IgD-negative memory B cell (primary cell): Measurements from ENCODE around the gene USP36. TPM values are rescaled to one million over a fixed set of nuclear protein-coding genes. Genes with fewer than 3 reads are reported as not detected.

Experiments used
- H3K27ac Mint-ChIP-seq, 3 donors: one replicate each; pipeline ENCODE4 v1.8.0; 2020 to 2022; ENCODE audit warnings: mild to moderate bottlenecking in 3 of 3, mixed read lengths in 3 of 3, moderate library complexity in 1 of 3
- H3K27me3 Mint-ChIP-seq: one replicate; pipeline ENCODE4 v1.8.0; 2021; ENCODE audit warnings: mixed read lengths
- H3K36me3 Mint-ChIP-seq: one replicate; pipeline ENCODE4 v1.8.0; 2020; ENCODE audit warnings: mild to moderate bottlenecking, mixed read lengths
- H3K4me1 Mint-ChIP-seq, 3 donors: one replicate each; pipeline ENCODE4 v1.8.0; 2020 to 2022; ENCODE audit warnings: mixed read lengths in 3 of 3, mild to moderate bottlenecking in 1 of 3
- H3K4me3 Mint-ChIP-seq, 4 donors: one replicate each; pipeline ENCODE4 v1.8.0; 2020 to 2022; ENCODE audit warnings: mild to moderate bottlenecking in 4 of 4, mixed read lengths in 4 of 4, moderate library complexity in 3 of 4
- H3K9me3 Mint-ChIP-seq, 3 donors: one replicate each; pipeline ENCODE4 v1.8.0; 2020 to 2021; ENCODE audit warnings: mixed read lengths in 3 of 3, mild to moderate bottlenecking in 1 of 3
- polyA plus RNA-seq: library from polyadenylated mRNA; unstranded; fragments of 300-500 nt; fragmentation: Illumina TruSeq; gene quantifications from one replicate; pipeline ENCODE4 v1.2.3, GENCODE V29; 2021

The USP36 gene
- polyA plus RNA-seq, 1 donor from 2014 or later, result 28.8 TPM

DNA sequence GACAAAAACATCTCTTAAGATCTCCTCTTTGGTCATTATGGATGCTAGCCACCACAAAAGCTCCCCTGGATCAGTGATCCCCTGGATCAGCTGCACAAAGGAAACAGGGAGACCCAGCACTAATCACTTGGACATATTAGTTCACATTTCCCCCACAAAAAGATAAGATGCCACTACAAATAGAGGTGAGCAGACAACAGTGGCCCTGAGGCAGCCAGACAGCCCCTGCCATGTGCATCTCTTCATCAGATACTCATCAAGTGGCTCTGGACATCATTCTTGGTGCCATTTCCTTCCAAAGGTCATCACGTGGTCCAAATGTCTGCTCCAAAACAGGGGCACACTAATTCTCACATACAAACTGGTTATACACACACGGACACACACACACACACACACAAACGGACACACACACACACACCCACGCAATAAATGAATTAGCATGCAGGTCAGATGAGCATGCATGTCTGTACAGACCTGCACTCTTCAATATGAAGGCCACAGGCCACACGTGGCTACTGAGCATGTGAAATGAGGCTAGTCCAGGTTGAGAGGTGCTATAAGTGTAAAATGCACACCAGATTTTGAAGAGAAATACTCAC lies 4.1 kb downstream of the USP36 start:
- Mint-ChIP-seq H3K36me3 (peaks cover 8% of the 10 kb centered on the region), H3K9me3 (no peaks in the 10 kb centered on the region), H3K4me1 (peaks cover 8 to 22% (median 21%) of the 10 kb centered on the region in 3 donors), H3K27ac (no peak overlapping the region), H3K4me3 (peak overlapping the region in 1 of 4 donors; percentile 46), H3K27me3 (peaks cover 1% of the 10 kb centered on the region)

DNA sequence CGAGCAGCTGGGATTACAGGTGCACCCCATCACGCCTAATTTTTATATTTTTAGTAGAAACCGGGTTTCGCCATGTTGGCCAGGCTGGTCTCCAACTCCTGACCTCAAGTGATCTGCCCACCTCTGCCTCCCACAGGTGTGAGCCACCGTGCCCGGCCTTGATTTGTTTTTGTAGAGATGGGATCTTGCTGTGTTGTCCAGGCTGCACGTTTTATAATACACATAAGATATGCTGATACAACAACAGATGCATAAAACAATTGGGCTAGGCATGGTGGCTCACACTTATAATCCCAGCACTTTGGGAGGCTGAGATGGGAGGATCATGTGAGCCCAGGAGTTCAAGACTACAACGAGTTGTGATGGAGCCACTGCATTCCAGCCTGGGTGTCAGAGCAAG lies 6.0 kb downstream of the USP36 start:
- H3K4me3 Mint-ChIP-seq, result no peak overlapping the region
- peaks cover 8% of the 10 kb centered on the region for H3K36me3 Mint-ChIP-seq
- peaks cover 13 to 18% (median 14%) of the 10 kb centered on the region in 3 donors for H3K4me1 Mint-ChIP-seq
- H3K27me3 Mint-ChIP-seq, result peaks cover 1% of the 10 kb centered on the region
- no peaks in the 10 kb centered on the region for H3K9me3 Mint-ChIP-seq
- no peak overlapping the region for H3K27ac Mint-ChIP-seq

DNA sequence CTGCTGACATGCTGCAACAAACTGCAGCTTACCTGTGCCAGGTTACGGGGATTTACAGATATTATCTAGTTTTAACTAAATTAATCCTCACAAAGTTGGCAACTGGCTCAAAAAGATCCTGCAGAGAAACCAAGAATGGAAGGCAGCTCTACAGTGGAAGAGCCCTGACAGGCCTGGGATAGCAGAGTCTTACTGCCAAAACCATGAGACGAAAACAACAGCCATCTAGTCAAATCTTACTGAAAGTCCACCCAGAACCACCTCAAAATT lies 8.1 kb downstream of the USP36 start:
- Mint-ChIP-seq H3K9me3 (no peaks in the 10 kb centered on the region), H3K27me3 (no peaks in the 10 kb centered on the region), H3K4me3 (peak overlapping the region in 1 of 4 donors; percentile 21), H3K36me3 (peaks cover 10% of the 10 kb centered on the region), H3K4me1 (peaks cover 4 to 8% (median 5%) of the 10 kb centered on the region in 3 donors), H3K27ac (peak overlapping the region in 1 of 3 donors; percentile 53)

DNA sequence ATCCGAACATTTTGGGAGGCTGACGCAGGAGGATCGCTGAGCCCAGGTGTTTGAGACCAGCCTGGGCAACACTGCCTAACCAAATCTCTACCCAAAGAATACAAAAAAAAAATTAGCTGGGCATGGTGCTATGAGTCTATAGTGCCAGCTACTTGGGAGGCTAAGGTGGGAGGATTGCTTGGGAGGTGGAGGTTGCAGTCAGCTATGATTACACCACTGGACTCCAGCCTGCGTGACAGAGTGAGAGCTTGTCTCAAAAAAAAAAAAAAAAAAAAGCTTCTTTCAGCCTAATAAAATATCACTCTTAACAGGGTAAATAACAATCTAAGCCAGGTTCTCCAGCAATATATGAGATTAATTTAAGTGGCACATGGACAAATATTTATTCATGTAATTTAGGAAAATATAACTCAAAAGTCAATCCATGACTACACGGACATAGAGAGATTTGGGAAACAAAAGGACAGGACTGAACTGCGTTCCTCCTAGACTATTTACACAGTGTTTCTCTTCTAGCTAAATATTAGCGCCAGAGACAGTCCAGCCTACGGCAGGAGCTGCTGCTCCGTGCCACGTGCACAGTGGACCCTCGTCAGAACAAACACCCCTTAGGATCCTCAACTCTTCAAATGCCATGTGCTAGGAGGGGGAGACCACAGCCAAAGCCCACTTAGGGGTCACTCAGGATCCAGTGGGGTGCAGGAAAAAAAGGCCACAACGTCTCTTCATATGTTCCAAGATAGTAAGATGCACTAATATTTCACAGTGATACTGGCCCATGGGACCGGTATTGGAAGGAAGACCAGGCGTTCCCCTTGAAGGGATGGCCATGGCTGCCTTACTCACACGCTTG lies 8.7 kb downstream of the USP36 start:
- Mint-ChIP-seq H3K27me3 (no peaks in the 10 kb centered on the region), H3K9me3 (no peaks in the 10 kb centered on the region), H3K36me3 (peaks cover 9% of the 10 kb centered on the region), H3K4me1 (peaks cover 4 to 13% (median 8%) of the 10 kb centered on the region in 3 donors), H3K27ac (peak overlapping the region in 1 of 3 donors; percentile 53), H3K4me3 (peak overlapping the region in 1 of 4 donors; percentile 21)

DNA sequence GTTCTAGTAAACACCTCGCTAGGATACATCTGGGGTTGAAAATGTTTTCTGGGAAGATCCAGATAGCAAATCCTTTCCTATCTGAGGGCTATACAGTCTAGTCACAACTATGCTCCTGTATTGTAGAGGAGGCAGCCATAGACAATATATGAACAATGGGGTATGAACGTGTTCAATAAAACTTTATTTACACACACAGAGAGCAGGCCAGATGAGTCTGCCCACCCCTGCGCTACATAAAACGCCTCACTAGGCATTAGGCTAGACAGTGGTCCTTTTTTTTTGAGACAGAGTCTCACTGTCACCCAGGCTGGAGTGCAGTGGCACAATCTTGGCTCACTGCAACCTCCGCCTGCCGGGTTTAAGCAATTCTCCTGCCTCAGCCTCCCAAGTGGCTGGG lies 11.1 kb downstream of the USP36 start:
- Mint-ChIP-seq H3K4me3 (no peak overlapping the region), H3K4me1 (peaks cover 2 to 17% (median 6%) of the 10 kb centered on the region in 3 donors), H3K36me3 (peaks cover 2% of the 10 kb centered on the region), H3K9me3 (no peaks in the 10 kb centered on the region), H3K27ac (peak overlapping the region in 1 of 3 donors; percentile 52), H3K27me3 (no peaks in the 10 kb centered on the region)

DNA sequence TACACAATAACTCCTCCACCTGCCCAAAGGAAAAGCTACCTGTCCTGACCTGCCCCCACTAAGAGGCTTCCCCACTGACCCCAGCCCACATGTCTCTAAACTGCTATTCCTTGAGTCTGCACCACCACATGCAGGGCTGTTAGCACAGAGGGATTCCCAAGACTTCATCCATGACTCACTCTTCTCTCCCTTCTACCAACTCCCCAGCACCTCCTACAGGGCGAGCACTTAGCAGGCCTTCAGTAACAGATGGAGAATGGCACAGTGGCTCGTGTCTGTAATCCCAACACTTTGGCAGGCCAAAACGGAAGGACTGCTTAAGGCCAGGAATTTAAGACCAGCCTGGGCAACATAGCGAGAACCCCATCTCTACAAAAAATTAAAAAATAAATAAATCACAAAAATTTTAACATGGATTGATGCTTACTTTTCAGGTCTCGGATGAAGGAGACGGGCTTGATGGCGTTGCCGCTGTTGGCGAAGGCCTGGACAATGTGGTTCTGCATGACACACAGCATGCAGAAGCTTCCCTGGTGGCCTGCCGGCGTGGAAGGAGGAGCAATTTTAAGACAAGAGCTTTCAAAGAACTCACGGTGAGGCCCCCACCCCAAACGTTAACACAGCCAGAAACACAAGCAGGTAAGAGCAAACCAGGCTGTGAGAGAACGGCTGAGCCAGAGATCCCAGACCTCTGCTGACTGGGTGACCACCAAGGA lies 12.0 kb downstream of the USP36 start:
- peaks cover 4% of the 10 kb centered on the region for H3K36me3 Mint-ChIP-seq
- peaks cover 2 to 17% (median 6%) of the 10 kb centered on the region in 3 donors for H3K4me1 Mint-ChIP-seq
- no peaks in the 10 kb centered on the region for H3K27me3 Mint-ChIP-seq
- H3K27ac Mint-ChIP-seq, result peak overlapping the region in 1 of 3 donors; percentile 52
- no peaks in the 10 kb centered on the region for H3K9me3 Mint-ChIP-seq
- peak overlapping the region in 1 of 4 donors; percentile 37 for H3K4me3 Mint-ChIP-seq

DNA sequence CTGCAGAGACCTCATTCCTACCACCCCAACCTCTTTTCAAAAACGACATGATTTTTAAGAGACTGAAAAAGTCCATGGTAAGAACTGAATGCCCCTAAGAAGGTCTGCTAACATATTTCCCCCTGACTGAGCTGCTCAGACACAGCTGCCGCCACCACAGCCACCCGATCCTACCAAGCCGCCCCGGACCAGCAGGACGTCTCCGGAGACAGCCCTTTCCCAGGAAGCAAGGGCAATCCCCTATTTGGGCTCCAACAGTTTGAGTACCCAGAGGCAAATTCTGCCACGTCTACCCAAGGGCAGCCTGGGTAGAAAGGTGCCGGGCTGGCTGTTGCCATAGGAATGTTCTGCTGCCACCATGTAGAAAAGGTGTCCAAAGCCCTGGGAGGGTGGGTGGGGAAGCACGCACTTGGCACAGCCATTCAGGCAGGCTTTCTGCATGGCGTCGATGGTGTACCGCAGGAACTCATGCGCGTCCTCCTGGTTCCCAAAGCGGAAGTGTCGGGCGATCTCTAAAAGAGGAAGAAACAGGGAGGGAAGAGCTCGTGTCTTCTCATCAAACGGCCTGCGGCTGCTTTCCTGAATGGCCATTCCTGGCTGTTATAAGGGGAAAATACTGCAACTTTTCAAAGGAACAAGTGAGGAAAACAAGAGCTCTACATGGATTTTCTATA lies 13.6 kb downstream of the USP36 start:
- H3K27me3 Mint-ChIP-seq, result no peaks in the 10 kb centered on the region
- peak overlapping the region in 2 of 4 donors; percentile 4 to 57 for H3K4me3 Mint-ChIP-seq
- no peaks in the 10 kb centered on the region for H3K9me3 Mint-ChIP-seq
- peaks cover 2 to 17% (median 6%) of the 10 kb centered on the region in 3 donors for H3K4me1 Mint-ChIP-seq
- H3K27ac Mint-ChIP-seq, result peak overlapping the region in 2 of 3 donors; percentile 48 to 88
- H3K36me3 Mint-ChIP-seq, result peaks cover 7% of the 10 kb centered on the region

DNA sequence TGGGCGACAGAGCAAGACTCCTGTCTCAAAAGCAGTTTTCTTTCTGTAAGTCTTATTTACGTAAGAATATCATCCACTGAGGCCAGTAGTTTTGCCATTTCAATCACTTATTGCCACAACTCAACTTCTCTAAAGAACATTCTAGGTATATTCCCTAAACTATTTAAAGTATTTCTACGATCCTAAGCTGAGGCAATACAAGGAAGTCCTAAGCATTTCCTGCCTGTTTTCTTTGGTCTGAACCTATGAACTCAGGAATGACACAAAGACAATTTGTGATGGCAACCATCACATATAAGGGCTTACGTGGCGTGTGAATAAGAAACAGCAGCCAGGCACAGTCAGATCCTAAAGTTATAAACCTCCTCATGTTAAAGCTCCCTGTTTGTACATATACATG lies 14.2 kb downstream of the USP36 start:
- Mint-ChIP-seq H3K4me3 (no peak overlapping the region), H3K36me3 (peaks cover 7% of the 10 kb centered on the region), H3K9me3 (no peaks in the 10 kb centered on the region), H3K27ac (peak overlapping the region in 2 of 3 donors; percentile 10 to 52), H3K27me3 (no peaks in the 10 kb centered on the region), H3K4me1 (peaks cover 2 to 17% (median 6%) of the 10 kb centered on the region in 3 donors)

DNA sequence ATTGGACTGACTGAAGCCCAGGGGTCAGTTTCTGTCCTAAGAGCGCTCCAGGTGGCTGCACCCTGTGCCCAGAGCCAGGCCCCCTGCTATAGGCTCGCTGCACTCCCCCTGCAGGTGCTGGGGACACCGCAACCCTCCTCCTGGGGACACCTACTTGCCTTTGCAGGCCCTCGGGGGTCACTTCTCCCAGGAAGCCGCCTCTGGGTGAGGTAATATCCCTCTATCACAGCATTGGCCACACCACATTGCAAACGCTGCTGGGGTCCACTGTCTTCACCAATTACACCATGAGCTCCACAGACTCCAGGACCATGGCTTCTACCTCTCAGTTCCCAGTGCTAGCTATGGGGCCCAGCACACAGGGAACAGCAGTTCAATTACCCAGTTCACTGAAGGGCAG lies 14.9 kb downstream of the USP36 start:
- Mint-ChIP-seq H3K4me1 (peaks cover 2 to 17% (median 6%) of the 10 kb centered on the region in 3 donors), H3K9me3 (no peaks in the 10 kb centered on the region), H3K36me3 (peaks cover 7% of the 10 kb centered on the region), H3K27ac (peak overlapping the region; percentile 5 to 55 (median 52)), H3K4me3 (peak overlapping the region in 1 of 4 donors; percentile 23), H3K27me3 (no peaks in the 10 kb centered on the region)

DNA sequence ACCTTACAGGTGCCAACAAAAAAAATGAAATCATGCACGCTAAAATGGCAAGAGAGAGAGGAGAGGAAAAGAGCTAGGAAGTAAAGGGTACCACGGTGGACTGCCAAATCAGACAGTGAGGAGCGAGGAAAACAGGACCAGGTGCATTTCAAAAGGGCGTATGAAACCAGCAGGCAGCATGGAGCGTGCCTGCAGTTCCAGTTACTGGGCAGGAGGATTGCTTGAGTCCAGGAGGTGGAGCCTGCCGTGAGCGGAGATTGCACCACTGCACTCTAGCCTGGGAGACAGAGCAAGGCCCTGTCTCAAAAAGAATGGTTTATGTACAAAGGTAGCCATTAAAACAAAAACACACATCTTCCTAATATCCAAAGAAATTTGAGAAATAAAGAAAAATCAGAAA lies 16.4 kb downstream of the USP36 start:
- no peak overlapping the region for H3K4me3 Mint-ChIP-seq

DNA sequence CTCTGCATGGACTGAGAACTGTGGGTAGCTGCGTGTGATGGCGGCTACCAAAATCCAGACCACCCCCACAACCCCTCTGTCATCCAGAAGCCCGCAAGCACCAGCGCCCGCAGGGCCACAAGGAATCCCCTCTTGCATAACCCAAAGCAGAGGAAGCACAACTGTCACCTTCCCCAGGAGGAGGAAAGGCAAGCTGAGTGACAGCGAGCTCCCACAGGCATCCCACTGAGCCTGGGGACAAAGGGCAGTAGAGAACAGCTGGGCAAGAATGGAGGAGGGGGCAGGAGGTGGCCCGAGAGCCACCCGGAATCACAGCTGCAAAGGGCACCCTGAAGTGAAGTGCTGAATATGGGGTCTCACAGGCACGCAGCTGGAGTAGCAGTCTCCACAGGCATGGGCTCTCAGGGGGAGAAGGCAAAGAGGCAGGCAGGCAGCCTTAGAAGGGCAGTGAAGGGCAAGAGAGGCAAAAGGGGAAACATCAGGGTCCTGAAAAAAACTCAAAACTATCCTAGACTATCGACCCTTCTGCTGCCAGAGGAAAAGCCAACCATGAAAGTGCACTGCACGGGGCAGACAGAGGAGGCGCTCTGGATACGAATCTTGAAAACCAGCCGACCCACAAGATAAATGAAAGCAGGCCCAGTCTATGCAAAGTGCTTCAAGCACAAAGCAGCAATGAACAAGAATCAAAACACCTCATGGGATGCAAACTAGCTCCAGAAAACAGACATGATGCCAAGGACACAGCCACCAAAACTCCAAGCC lies 17.1 kb downstream of the USP36 start:
- Mint-ChIP-seq H3K4me1 (peaks cover 13 to 16% (median 15%) of the 10 kb centered on the region in 3 donors), H3K27me3 (no peaks in the 10 kb centered on the region), H3K4me3 (no peak overlapping the region), H3K36me3 (peaks cover 10% of the 10 kb centered on the region), H3K27ac (peak overlapping the region in 1 of 3 donors; percentile 42), H3K9me3 (no peaks in the 10 kb centered on the region)

More for the DNA sequence above, 16.4 kb downstream of the USP36 start:
- Mint-ChIP-seq H3K9me3 (no peaks in the 10 kb centered on the region), H3K36me3 (peaks cover 7% of the 10 kb centered on the region), H3K27ac (peak overlapping the region in 1 of 3 donors; percentile 42), H3K4me1 (peaks cover 5 to 9% (median 8%) of the 10 kb centered on the region in 3 donors), H3K27me3 (no peaks in the 10 kb centered on the region)

DNA sequence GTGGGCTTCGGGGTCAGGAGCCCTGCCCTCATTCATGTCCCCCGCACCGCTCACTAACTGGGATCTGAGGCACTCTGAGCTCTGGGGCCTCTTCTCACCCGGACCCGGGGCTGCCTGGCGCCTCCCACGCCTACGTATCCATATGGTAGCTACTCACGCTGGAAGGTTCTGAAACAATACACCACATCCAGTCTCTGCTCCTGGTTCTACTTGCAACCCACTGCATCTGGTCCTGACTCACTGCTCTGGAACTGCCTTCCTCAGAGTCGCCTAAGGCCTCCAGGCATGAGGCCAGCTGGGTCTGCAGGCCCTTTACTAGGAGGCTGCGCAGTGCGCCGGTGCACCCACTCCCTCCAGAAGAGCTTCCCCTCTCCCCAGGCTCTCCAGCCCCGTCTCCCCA lies 18.1 kb downstream of the USP36 start:
- Mint-ChIP-seq H3K27me3 (no peaks in the 10 kb centered on the region), H3K27ac (peak overlapping the region in 2 of 3 donors; percentile 16 to 19), H3K4me1 (peaks cover 12 to 16% (median 14%) of the 10 kb centered on the region in 3 donors), H3K4me3 (no peak overlapping the region), H3K9me3 (no peaks in the 10 kb centered on the region), H3K36me3 (peaks cover 9% of the 10 kb centered on the region)

DNA sequence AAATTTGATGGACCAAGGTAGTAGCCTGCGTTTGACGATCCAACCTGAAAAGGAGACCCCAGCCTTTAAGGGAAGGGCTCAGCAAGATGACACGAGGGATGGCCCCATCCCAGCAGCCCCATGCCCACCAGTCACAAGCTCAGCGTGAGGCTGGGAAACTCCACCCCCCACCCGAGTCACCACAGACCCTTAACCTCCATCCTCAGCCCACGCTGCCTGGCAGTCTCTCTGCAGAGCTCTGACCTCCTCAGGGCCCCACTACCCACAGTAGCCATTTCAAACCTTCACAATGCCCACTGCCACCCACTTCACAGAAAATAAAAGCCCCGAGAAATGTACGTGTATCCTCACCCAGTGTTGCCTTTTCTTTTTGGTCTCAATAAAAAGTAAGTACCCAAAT lies 18.7 kb downstream of the USP36 start:
- peaks cover 10 to 13% (median 12%) of the 10 kb centered on the region in 3 donors for H3K4me1 Mint-ChIP-seq
- peak overlapping the region in 2 of 3 donors; percentile 16 to 62 for H3K27ac Mint-ChIP-seq
- no peaks in the 10 kb centered on the region for H3K9me3 Mint-ChIP-seq
- H3K27me3 Mint-ChIP-seq, result no peaks in the 10 kb centered on the region
- peaks cover 9% of the 10 kb centered on the region for H3K36me3 Mint-ChIP-seq
- H3K4me3 Mint-ChIP-seq, result no peak overlapping the region

DNA sequence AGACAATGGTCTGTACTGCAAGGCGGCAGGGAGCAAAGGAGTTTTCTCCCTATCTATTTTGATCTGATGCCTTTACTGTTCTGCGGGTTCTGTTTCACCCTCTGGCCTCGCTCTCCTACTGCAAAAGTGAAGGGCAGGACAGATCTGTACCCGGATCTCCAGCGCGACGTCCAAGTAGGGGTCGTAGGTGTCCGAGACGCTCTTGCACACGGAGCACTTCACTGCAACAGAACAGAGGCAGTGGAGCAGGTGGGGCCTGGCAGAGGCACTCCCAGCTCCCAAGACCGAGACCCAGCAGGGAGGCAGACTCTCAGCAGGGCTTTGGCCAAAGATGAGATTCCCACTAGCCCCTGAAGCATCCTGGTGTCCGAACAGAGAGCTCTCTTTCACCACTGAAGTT lies 19.8 kb downstream of the USP36 start:
- peaks cover 8 to 14% (median 10%) of the 10 kb centered on the region in 3 donors for H3K4me1 Mint-ChIP-seq
- H3K9me3 Mint-ChIP-seq, result no peaks in the 10 kb centered on the region
- H3K27me3 Mint-ChIP-seq, result no peaks in the 10 kb centered on the region
- peak overlapping the region in 1 of 4 donors; percentile 28 for H3K4me3 Mint-ChIP-seq
- peaks cover 9% of the 10 kb centered on the region for H3K36me3 Mint-ChIP-seq
- H3K27ac Mint-ChIP-seq, result peak overlapping the region; percentile 25 to 89 (median 47)
